Smooth muscle cell (in vitro differentiated cells): Measurements from ENCODE around the gene CELSR3. TPM values are rescaled to one million over a fixed set of nuclear protein-coding genes. Genes with fewer than 3 reads are reported as not detected.

Experiments used
- DNase-seq: peaks from one replicate; lab custom pipeline; 2025; ENCODE audit not compliant: unreplicated experiment; lab: John Stamatoyannopoulos, UW
- H2AFZ ChIP-seq: fragments of 200-600 bp; sonication (generic); 2 replicates; pipeline ENCODE4 v1.6.0; 2016; ENCODE audit warnings: antibody characterized with exemption, low read depth, mild to moderate bottlenecking
- H3F3A ChIP-seq: fragments of 200-600 bp; sonication (generic); 2 replicates; pipeline ENCODE4 v1.6.0; 2017; ENCODE audit warnings: antibody characterized with exemption, low read depth
- H3K27ac ChIP-seq: fragments of 200-600 bp; sonication (generic); 2 replicates; pipeline ENCODE4 v1.5.1; 2016; ENCODE audit warnings: low read depth, mild to moderate bottlenecking
- H3K27me3 ChIP-seq: fragments of 200-600 bp; sonication (generic); 2 replicates; pipeline ENCODE4 v1.6.1; 2016; ENCODE audit warnings: low read depth, mild to moderate bottlenecking
- H3K36me3 ChIP-seq: fragments of 200-600 bp; sonication (generic); 2 replicates; pipeline ENCODE4 v1.5.1; 2016; ENCODE audit warnings: low read depth
- H3K4me1 ChIP-seq: fragments of 200-600 bp; sonication (generic); 2 replicates; pipeline ENCODE4 v1.5.1; 2016; ENCODE audit warnings: low read depth
- H3K4me2 ChIP-seq: fragments of 200-600 bp; sonication (generic); 2 replicates; pipeline ENCODE4 v1.6.0; 2016; ENCODE audit warnings: mild to moderate bottlenecking
- H3K4me3 ChIP-seq: fragments of 200-600 bp; sonication (generic); 2 replicates; pipeline ENCODE4 v1.5.1; 2016; ENCODE audit warnings: mild to moderate bottlenecking
- H3K79me2 ChIP-seq: fragments of 200-600 bp; sonication (generic); 2 replicates; pipeline ENCODE4 v1.6.0; 2016; ENCODE audit warnings: low read depth, mild to moderate bottlenecking
- H3K9ac ChIP-seq: fragments of 200-600 bp; sonication (generic); 2 replicates; pipeline ENCODE4 v1.6.0; 2016; ENCODE audit warnings: low read depth
- H3K9me3 ChIP-seq: fragments of 200-600 bp; sonication (generic); replicated peaks from 2 replicates; pipeline ENCODE4 v1.5.1; 2016; ENCODE audit warnings: low read depth
- H4K20me1 ChIP-seq: fragments of 200-600 bp; sonication (generic); 2 replicates; pipeline ENCODE4 v1.6.0; 2016; ENCODE audit warnings: low read depth
- WGBS: methylation state at CpG from one replicate; pipeline ENCODE4 v1.1.7; 2016; ENCODE audit warnings: low lambda C conversion rate; 5-methylcytosine and 5-hydroxymethylcytosine counted together
- polyA plus RNA-seq: library from polyadenylated mRNA; unstranded; fragments of >200 nt; fragmentation: Nextera tagmentation; extraction: Ambion mirVana; gene quantifications from 2 replicates; pipeline ENCODE4 v1.2.1, GENCODE V29; 2016
- total RNA-seq: library from RNA; depleted of rRNA; stranded (reverse); fragments of >200 nt; gene quantifications from 2 replicates; pipeline ENCODE4 v1.2.3, GENCODE V29; 2014
- TF ChIP-seq, protein P1 (sequence below): fragments of 200-600 bp; sonication (generic); IDR thresholded peaks from 2 replicates; pipeline ENCODE4 v1.5.1; 2017; ENCODE audit warnings: borderline replicate concordance, mild to moderate bottlenecking, antibody characterized with exemption; ENCODE audit not compliant: insufficient read depth, poor library complexity, severe bottlenecking

CELSR3 gene
- total and polyA plus RNA-seq, 2 experiments from 2014 or later, result 1.5 to 2.5 TPM

DNA sequence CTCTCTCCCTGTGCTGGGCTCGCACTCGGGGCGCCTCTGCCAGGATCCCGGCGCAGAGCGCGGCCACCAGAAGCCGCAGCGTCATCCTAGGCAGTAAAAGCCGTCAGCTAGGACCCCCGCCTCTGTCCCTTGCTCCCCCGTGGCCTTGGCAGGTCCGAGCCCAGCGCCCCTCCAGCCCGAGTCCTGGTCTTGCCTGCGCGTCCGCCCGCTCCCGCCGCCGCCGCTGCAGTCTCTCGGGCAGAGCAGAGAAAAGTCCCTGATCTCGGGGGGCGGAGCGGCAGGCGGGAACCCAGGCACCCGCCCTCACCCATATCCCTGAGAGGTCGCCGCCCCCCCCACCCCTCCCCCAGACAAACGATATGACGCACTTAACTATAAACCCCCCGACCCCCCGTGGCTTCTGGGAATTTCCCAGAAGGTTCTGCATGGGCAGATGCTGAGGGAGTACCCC is 67.6 kb downstream of the CELSR3 start, which contains the start of gene COL7A1:
Gene COL7A1, minus strand, starts transcription at position 255 of the 451 bp plus-strand sequence. Its CDS starts 170 bp downstream, at position 85.
- Histone ChIP-seq H3K27ac (peak within 1 kb of the TSS; percentile 100), H3K36me3 (no peaks in the 10 kb centered on the region), H2AFZ (no peak within 1 kb of the TSS), H3K4me3 (peak within 1 kb of the TSS; percentile 34), H3K4me1 (peaks cover 20% of the 10 kb centered on the region), H3K4me2 (peak within 1 kb of the TSS; percentile 77), H3K79me2 (peaks cover 15% of the 10 kb centered on the region), H3F3A (peaks cover 36% of the 10 kb centered on the region), H3K9ac (peak within 1 kb of the TSS; percentile 91), H3K9me3 (no peaks in the 10 kb centered on the region), H3K27me3 (no peaks in the 10 kb centered on the region), H4K20me1 (peaks cover 32% of the 10 kb centered on the region)
- WGBS, result 34% methylated on average over 26 of the region's 35 CpGs
- TF ChIP-seq, protein P1, sequence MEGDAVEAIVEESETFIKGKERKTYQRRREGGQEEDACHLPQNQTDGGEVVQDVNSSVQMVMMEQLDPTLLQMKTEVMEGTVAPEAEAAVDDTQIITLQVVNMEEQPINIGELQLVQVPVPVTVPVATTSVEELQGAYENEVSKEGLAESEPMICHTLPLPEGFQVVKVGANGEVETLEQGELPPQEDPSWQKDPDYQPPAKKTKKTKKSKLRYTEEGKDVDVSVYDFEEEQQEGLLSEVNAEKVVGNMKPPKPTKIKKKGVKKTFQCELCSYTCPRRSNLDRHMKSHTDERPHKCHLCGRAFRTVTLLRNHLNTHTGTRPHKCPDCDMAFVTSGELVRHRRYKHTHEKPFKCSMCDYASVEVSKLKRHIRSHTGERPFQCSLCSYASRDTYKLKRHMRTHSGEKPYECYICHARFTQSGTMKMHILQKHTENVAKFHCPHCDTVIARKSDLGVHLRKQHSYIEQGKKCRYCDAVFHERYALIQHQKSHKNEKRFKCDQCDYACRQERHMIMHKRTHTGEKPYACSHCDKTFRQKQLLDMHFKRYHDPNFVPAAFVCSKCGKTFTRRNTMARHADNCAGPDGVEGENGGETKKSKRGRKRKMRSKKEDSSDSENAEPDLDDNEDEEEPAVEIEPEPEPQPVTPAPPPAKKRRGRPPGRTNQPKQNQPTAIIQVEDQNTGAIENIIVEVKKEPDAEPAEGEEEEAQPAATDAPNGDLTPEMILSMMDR, result no peak
- no peak for DNase-seq

DNA sequence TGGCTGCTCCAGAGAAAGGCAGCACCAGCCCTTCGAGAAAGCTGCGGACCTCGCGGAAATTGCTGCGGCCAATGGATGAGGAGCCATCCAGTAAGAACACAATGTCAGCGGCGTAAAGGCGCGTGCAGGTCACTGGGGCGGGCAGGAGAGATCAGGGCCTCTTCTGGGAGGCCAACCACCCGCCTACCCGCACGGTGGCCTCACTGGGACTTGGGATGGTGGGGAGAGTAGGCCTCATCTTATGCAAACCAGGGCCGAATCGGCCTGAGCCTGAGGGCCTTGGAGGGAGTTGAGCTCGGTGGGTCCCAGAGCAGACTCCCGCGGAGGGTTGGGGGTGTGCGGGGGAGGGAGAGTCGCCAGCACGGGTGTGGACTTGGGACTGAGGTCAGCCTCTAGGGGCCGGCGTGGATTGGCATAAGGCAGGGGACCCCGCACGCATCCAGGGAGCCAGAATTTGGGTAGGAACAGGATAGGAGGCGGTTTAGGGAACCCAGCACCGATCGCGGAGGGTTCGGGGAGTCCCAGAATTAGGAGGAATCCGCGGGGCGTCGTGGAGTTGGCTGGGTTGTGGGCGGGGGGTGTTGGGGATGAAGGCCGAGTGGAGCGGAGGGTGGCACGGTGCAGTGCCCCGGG is 68.2 kb downstream of the CELSR3 start:
- no peak for DNase-seq
- peaks cover 19% of the 10 kb centered on the region for H3K4me1 ChIP-seq
- H3K9ac ChIP-seq, result peak overlapping the region; percentile 76
- H2AFZ ChIP-seq, result no peak overlapping the region
- peak overlapping the region; percentile 34 for H3K4me3 ChIP-seq
- H3K79me2 ChIP-seq, result peaks cover 15% of the 10 kb centered on the region
- peaks cover 38% of the 10 kb centered on the region for H4K20me1 ChIP-seq
- H3K9me3 ChIP-seq, result no peaks in the 10 kb centered on the region
- peak overlapping the region; percentile 100 for H3K27ac ChIP-seq
- no peaks in the 10 kb centered on the region for H3K27me3 ChIP-seq
- H3F3A ChIP-seq, result peaks cover 31% of the 10 kb centered on the region
- WGBS, result 66% methylated on average over 36 of the region's 39 CpGs
- TF ChIP-seq, protein P1, result no peak
- H3K36me3 ChIP-seq, result no peaks in the 10 kb centered on the region
- peak overlapping the region; percentile 77 for H3K4me2 ChIP-seq

DNA sequence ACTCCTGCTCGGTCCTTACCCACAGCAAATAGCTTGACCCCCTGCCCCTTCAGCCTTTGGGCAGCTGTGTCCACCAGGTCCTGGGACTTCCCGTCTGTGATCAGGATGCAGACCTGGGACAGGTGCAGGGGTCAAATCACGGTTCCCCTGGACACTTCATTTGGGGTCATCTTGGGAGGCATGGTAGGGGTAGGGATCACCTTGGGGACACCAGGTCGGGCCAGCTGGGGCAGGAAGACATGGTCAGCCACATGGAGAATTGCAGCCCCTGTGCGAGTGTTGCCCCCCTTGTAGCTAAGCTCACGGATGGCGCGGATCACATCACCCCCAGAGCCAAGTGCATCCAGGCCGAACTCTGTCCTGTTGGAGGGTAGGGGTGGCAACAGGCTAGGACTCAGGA is 69.3 kb downstream of the CELSR3 start:
- WGBS, result 96% methylated on average over 5 of the region's 9 CpGs
- Histone ChIP-seq H3K4me2 (peak overlapping the region; percentile 77), H2AFZ (no peak overlapping the region), H4K20me1 (peaks cover 41% of the 10 kb centered on the region), H3K4me1 (peaks cover 13% of the 10 kb centered on the region), H3K4me3 (no peak overlapping the region), H3K9me3 (no peaks in the 10 kb centered on the region), H3K27ac (no peak overlapping the region), H3K36me3 (no peaks in the 10 kb centered on the region), H3K27me3 (no peaks in the 10 kb centered on the region), H3K9ac (no peak overlapping the region), H3F3A (peaks cover 22% of the 10 kb centered on the region), H3K79me2 (peaks cover 15% of the 10 kb centered on the region)
- TF ChIP-seq, protein P1, result no peak
- DNase-seq, result no peak
